ENCODE measurements around the gene PRR33. TPM values are rescaled to one million over a fixed set of nuclear protein-coding genes. Genes with fewer than 3 reads are reported as not detected.
A peak's percentile ranks its signal among the peaks of the same experiment; 100 is the strongest.
"Not testable (repeated sequence)": the region's sequence is repeated elsewhere in the genome, so short reads cannot be mapped to it uniquely, and the experiment has no call there.

The PRR33 gene
- total RNA-seq, 1 donor from 2014 or later, result not detected

DNA sequence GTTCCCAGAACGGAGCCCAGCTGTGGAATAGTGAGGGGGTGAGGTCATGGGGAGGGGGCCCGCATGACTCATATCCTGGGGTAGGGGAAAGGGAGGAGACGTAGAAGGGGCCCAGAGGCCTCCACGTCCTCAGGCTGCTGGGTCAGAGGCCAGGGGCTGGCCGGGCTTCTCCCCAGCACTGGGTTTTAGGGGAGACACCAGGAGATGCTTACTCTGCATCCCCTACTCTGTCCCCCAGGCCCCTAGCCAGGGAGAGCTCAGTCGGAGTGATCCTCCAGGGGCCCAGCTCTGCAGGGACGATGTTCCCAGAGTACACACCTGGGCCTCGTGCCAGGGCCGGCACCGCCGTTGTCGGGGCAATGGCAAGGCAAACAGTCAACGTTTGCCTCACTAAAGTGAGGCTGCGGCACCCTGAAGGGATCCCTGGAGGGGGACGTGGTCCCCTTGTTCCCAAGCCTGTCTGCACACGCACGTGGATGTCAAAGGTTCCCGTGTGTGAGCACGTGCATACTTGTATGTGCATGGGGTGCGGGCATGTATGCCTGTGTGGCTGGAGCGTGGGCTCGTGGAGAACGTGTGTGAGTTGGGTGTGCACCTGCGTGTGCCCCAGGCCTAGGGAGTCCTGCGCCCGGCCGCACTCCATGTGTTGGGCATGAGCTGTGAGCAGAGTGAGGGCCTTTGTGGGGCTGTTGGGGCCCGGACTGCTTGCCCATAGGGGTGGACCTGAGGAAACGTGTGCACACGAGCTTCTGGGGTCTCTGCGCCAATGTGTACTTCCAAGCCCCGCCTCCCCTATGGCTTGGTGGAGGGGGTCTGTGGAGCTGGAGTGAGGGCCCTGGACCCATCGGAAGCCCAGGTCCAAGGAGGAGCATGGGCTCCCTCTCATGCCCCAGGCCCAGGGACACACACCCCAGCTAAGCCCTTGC is 14.2 kb downstream of the PRR33 start:
- no peak for DNase-seq (ENCODE audit: low spot score, unreplicated experiment)
- no peaks in the 10 kb centered on the region for H3K9me3 Mint-ChIP-seq (ENCODE audit: low read depth)

DNA sequence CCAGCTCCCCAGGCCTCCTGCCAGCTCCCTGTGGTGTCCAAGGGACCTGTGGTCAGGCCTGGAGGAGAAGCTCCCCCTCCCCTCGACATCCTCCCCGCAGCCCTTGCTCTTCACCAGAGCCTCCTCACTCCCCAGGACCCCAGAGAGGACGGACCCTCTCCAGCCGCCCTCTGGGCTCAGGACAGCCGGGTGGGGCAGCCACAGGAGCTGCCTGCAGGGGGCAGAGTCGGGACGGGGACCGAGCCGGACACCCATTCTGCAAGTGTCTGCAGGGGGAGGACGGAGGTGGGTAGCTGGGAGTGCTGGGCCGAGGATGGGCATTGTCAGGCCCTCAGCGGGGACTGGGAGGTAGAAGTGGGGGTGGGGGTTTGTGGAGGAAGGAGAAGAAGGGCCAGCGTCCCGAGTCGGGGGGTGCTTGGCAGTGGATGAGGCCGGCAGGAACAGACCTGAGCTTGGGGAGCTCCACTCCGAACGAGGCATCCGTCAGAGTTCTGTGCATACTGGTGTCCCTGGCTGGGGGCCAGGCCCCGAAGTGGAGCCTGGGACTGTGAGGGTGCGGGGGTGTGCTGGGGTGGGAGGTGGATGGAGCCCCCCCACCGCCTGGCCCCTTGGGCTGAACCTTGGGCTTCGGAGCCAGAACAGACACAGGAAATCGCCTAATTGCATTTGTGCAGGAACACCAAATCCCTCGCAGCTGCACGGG is 15.2 kb downstream of the PRR33 start:
- Mint-ChIP-seq H3K27ac (no peak overlapping the region), H3K36me3 (ENCODE audit: insufficient read depth) (no peaks in the 10 kb centered on the region), H3K4me1 (ENCODE audit: low read depth) (no peaks in the 10 kb centered on the region), H3K27me3 (peaks cover 3% of the 10 kb centered on the region), H3K9me3 (ENCODE audit: low read depth) (no peaks in the 10 kb centered on the region), H3K4me3 (ENCODE audit: low read depth) (no peak overlapping the region)
- peak; percentile 56 for DNase-seq (ENCODE audit: low spot score, unreplicated experiment)
- TF ChIP-seq, protein P1, sequence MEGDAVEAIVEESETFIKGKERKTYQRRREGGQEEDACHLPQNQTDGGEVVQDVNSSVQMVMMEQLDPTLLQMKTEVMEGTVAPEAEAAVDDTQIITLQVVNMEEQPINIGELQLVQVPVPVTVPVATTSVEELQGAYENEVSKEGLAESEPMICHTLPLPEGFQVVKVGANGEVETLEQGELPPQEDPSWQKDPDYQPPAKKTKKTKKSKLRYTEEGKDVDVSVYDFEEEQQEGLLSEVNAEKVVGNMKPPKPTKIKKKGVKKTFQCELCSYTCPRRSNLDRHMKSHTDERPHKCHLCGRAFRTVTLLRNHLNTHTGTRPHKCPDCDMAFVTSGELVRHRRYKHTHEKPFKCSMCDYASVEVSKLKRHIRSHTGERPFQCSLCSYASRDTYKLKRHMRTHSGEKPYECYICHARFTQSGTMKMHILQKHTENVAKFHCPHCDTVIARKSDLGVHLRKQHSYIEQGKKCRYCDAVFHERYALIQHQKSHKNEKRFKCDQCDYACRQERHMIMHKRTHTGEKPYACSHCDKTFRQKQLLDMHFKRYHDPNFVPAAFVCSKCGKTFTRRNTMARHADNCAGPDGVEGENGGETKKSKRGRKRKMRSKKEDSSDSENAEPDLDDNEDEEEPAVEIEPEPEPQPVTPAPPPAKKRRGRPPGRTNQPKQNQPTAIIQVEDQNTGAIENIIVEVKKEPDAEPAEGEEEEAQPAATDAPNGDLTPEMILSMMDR (IDR thresholded peaks at IDR 0.05; ENCODE audit: unreplicated experiment), result peak; percentile 57

More for the DNA sequence above, 14.2 kb downstream of the PRR33 start:
- no peaks in the 10 kb centered on the region for H3K36me3 Mint-ChIP-seq (ENCODE audit: insufficient read depth)
- no peak overlapping the region for H3K27ac Mint-ChIP-seq
- no peak overlapping the region for H3K4me3 Mint-ChIP-seq (ENCODE audit: low read depth)
- peaks cover 3% of the 10 kb centered on the region for H3K27me3 Mint-ChIP-seq
- TF ChIP-seq, protein P1 (IDR thresholded peaks at IDR 0.05; ENCODE audit: unreplicated experiment), result no peak
- no peaks in the 10 kb centered on the region for H3K4me1 Mint-ChIP-seq (ENCODE audit: low read depth)

DNA sequence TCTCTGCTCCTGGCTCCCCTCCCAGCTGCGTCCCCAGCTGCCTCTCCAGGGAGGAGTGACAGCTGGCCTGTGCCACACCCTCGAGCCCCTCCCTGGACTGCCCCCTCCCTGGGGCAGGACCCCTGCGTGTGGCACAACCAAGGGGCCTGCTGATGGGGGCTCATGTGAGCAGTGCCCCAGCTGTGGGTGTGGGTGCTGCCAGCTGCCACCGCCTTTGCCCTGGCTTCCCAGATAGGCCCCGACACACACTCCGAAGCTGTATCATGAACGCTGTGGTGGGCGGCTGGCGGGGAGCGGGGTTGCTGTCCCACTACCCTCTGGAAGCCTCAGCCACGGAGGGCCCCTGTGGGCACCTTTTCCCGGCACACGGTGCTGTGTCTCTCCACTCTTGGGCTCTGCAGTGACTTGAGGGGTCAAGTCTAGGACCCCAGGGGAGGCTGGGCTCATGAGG is 15.8 kb downstream of the PRR33 start:
- DNase-seq (ENCODE audit: low spot score, unreplicated experiment); H3K27me3 Mint-ChIP-seq; H3K4me3 Mint-ChIP-seq (ENCODE audit: low read depth); H3K4me1 Mint-ChIP-seq (ENCODE audit: low read depth); H3K36me3 Mint-ChIP-seq (ENCODE audit: insufficient read depth); H3K27ac Mint-ChIP-seq; H3K9me3 Mint-ChIP-seq (ENCODE audit: low read depth): not testable (repeated sequence)

DNA sequence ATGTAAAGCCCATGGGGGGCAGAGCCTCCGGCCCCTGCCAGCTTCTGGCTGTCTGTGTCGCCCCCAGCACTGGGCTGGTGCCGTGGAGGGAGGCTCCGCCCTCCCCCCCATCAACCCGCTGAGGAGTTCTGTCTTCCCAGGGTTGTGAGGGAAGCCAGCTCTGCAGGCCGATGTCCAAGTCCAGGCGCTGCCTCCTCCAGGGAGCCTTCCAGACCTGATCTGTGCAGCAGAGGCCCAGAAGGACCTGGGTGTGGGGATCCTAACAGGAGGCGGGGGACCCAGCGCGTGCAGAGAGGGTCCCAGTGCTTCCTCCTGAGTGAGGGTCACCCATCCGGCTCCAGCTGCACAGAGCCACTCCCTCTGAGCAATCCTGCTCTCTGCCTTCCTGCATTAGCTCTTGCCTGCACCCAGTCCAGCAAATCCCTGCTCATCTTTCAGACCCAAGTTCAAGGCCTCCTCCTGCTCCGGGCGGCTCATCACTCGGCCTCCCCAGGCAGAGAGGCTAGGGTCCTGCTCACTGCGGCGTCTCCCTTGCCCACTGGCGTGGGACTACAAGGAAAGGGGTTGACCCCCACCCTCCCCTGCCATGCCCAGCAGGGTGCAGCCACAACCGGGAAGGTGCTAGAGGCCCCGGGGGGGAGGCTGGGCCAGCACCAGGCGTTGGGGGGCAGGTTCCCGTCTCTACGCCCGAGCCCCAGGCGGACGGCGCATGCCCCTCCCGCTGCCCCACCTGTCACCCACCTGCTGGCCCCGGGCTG is 16.4 kb downstream of the PRR33 start:
- Mint-ChIP-seq H3K4me1 (ENCODE audit: low read depth) (no peaks in the 10 kb centered on the region), H3K36me3 (ENCODE audit: insufficient read depth) (no peaks in the 10 kb centered on the region), H3K27me3 (peaks cover 10% of the 10 kb centered on the region), H3K27ac (no peak overlapping the region), H3K4me3 (ENCODE audit: low read depth) (no peak overlapping the region), H3K9me3 (ENCODE audit: low read depth) (no peaks in the 10 kb centered on the region)
- TF ChIP-seq, protein P1 (IDR thresholded peaks at IDR 0.05; ENCODE audit: unreplicated experiment), result no peak
- no peak for DNase-seq (ENCODE audit: low spot score, unreplicated experiment)

DNA sequence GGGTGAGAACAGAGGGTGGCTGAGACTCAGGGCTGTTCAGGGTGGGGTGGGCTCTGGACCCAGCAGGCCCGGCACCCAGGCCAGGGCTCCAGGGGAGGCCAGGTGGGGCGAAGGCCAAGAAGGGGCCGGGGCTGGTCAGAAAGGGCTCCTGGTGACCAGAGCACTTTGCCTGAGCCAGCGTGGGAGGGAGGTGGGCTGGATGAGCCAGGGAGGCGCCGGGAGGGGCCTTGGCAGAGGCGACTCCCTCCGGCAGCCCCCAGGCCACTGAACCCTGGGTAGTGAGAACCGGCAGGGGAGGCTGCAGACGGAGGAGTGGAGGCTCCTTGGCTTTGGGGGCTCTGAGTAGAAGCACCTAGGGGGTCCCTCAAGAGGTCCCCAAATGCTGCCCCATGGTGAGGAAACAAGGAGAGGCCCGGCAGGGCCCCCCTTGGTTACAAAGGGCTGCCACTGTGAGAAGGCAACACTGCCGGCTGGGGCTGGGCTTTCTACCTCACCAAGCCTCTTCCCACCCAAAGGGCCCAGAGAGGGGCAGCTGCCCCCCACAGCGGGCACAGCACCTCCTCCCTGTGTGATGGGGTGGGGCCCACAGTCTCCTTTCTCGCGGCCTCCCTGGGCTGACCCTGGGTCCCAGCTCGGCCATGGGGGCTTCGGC is 17.1 kb downstream of the PRR33 start:
- H3K36me3 Mint-ChIP-seq (ENCODE audit: insufficient read depth); DNase-seq (ENCODE audit: low spot score, unreplicated experiment): not testable (repeated sequence)

DNA sequence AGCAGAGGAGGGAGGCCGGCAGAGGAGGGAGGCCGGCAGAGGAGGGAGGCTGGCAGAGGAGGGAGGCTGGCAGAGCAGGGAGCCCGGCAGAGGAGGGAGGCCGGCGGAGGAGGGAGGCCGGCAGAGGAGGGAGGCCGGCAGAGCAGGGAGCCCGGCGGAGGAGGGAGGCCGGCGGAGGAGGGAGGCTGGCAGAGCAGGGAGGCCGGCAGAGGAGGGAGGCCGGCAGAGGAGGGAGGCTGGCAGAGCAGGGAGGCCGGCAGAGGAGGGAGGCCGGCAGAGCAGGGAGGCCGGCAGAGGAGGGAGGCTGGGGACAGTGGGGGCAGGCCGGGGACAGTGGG is 17.9 kb downstream of the PRR33 start:
- peaks cover 23% of the 10 kb centered on the region for H3K27me3 Mint-ChIP-seq
- DNase-seq (ENCODE audit: low spot score, unreplicated experiment); H3K9me3 Mint-ChIP-seq (ENCODE audit: low read depth); H3K4me3 Mint-ChIP-seq (ENCODE audit: low read depth); H3K4me1 Mint-ChIP-seq (ENCODE audit: low read depth); H3K36me3 Mint-ChIP-seq (ENCODE audit: insufficient read depth); H3K27ac Mint-ChIP-seq: not testable (repeated sequence)

More for the DNA sequence above, 17.1 kb downstream of the PRR33 start:
- H3K9me3 Mint-ChIP-seq (ENCODE audit: low read depth); H3K27ac Mint-ChIP-seq; H3K4me3 Mint-ChIP-seq (ENCODE audit: low read depth); H3K4me1 Mint-ChIP-seq (ENCODE audit: low read depth): not testable (repeated sequence)
- peaks cover 16% of the 10 kb centered on the region for H3K27me3 Mint-ChIP-seq

Measured in progenitor cell of endocrine pancreas (in vitro differentiated cells).